Sigmoid colon (tissue), 4 donors: ENCODE data around the gene LDHA.
"Not testable (repeated sequence)": the region's sequence is repeated elsewhere in the genome, so short reads cannot be mapped to it uniquely, and the experiment has no call there.

Experiments
- EP300 ChIP-seq, 4 donors: sonication (generic); formaldehyde crosslinking; IDR thresholded peaks; one replicate each; pipeline ENCODE4 v1.6.1; 2017; ENCODE audit warnings: antibody characterized with exemption in 4 of 4
- POLR2A ChIP-seq, 2 donors: fragments of 450-650 bp; IDR thresholded peaks; one replicate each; pipeline ENCODE4 v1.6.1; 2016; ENCODE audit warnings: antibody characterized with exemption in 2 of 2, mild to moderate bottlenecking in 2 of 2, moderate library complexity in 2 of 2
- POLR2AphosphoS5 ChIP-seq, 4 donors: sonication (generic); formaldehyde crosslinking; IDR thresholded peaks; one replicate each; pipeline ENCODE4 v1.6.1; 2017; ENCODE audit warnings: antibody characterized with exemption in 4 of 4
- TF ChIP-seq, protein P1 (sequence below), 4 experiments: fragments of 450-650 bp in 3 of 4; fragments of 200-600 bp in 1 of 4; IDR thresholded peaks; one replicate each; pipeline ENCODE4 v1.5.1; 2016 to 2019; ENCODE audit warnings: antibody characterized with exemption in 4 of 4, mild to moderate bottlenecking in 3 of 4, moderate library complexity in 2 of 4

GRCh38 chr11:18407400-18407799 is 13.0 kb downstream of the LDHA start:
- peak in 3 of 4 donors; percentile 18 to 32 (median 32) for TF ChIP-seq POLR2AphosphoS5 (IDR thresholded peaks at IDR 0.05)
- TF ChIP-seq, protein P1, sequence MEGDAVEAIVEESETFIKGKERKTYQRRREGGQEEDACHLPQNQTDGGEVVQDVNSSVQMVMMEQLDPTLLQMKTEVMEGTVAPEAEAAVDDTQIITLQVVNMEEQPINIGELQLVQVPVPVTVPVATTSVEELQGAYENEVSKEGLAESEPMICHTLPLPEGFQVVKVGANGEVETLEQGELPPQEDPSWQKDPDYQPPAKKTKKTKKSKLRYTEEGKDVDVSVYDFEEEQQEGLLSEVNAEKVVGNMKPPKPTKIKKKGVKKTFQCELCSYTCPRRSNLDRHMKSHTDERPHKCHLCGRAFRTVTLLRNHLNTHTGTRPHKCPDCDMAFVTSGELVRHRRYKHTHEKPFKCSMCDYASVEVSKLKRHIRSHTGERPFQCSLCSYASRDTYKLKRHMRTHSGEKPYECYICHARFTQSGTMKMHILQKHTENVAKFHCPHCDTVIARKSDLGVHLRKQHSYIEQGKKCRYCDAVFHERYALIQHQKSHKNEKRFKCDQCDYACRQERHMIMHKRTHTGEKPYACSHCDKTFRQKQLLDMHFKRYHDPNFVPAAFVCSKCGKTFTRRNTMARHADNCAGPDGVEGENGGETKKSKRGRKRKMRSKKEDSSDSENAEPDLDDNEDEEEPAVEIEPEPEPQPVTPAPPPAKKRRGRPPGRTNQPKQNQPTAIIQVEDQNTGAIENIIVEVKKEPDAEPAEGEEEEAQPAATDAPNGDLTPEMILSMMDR (IDR thresholded peaks at IDR 0.05), result not testable (repeated sequence)
- not testable (repeated sequence) for TF ChIP-seq EP300, POLR2A (IDR thresholded peaks at IDR 0.05)
